ENCODE measurements around the gene AIPL1.

Gene AIPL1

GRCh38 chr17:6421700-6422604 is 13.0 kb downstream of the AIPL1 start:
- H3K9me3 ChIP-seq (ENCODE audit: control insufficient read depth, low read length) = no peaks in the 10 kb centered on the region
- H3K9ac ChIP-seq (ENCODE audit: low read length) = no peak overlapping the region
- H3K4me1 ChIP-seq (ENCODE audit: control insufficient read depth, insufficient read depth, low read length) = no peaks in the 10 kb centered on the region
- H3K27me3 ChIP-seq (ENCODE audit: control insufficient read depth, insufficient read depth, low read length) = peaks cover 8% of the 10 kb centered on the region
- H3K36me3 ChIP-seq (ENCODE audit: control insufficient read depth, insufficient read depth, low read length) = no peaks in the 10 kb centered on the region
- no peak overlapping the region for H3K4me3 ChIP-seq (ENCODE audit: low read length)

GRCh38 chr17:6420173-6420641 is 14.7 kb downstream of the AIPL1 start:
- H3K9me3 ChIP-seq (ENCODE audit: control insufficient read depth, low read length) = no peaks in the 10 kb centered on the region
- H3K36me3 ChIP-seq (ENCODE audit: control insufficient read depth, insufficient read depth, low read length) = no peaks in the 10 kb centered on the region
- H3K4me3 ChIP-seq (ENCODE audit: low read length) = no peak overlapping the region
- H3K9ac ChIP-seq (ENCODE audit: low read length) = no peak overlapping the region
- H3K4me1 ChIP-seq (ENCODE audit: control insufficient read depth, insufficient read depth, low read length) = no peaks in the 10 kb centered on the region
- H3K27me3 ChIP-seq (ENCODE audit: control insufficient read depth, insufficient read depth, low read length) = peaks cover 8% of the 10 kb centered on the region

- Histone ChIP-seq H3K4me1 (ENCODE audit: control insufficient read depth, insufficient read depth, low read length) (no peaks in the 10 kb centered on the region), H3K9ac (ENCODE audit: low read length) (no peak overlapping the region), H3K4me3 (ENCODE audit: low read length) (no peak overlapping the region), H3K36me3 (ENCODE audit: control insufficient read depth, insufficient read depth, low read length) (no peaks in the 10 kb centered on the region), H3K9me3 (ENCODE audit: control insufficient read depth, low read length) (no peaks in the 10 kb centered on the region), H3K27me3 (ENCODE audit: control insufficient read depth, insufficient read depth, low read length) (no peaks in the 10 kb centered on the region)
These were observed 19.3 kb downstream of the AIPL1 start for GRCh38 chr17:6415616-6416015.

- Histone ChIP-seq H3K36me3 (ENCODE audit: control insufficient read depth, insufficient read depth, low read length) (no peaks in the 10 kb centered on the region), H3K9ac (ENCODE audit: low read length) (no peak overlapping the region), H3K27me3 (ENCODE audit: control insufficient read depth, insufficient read depth, low read length) (peaks cover 2% of the 10 kb centered on the region), H3K9me3 (ENCODE audit: control insufficient read depth, low read length) (no peaks in the 10 kb centered on the region), H3K4me3 (ENCODE audit: low read length) (no peak overlapping the region), H3K4me1 (ENCODE audit: control insufficient read depth, insufficient read depth, low read length) (no peaks in the 10 kb centered on the region)
These were observed 21.9 kb downstream of the AIPL1 start for GRCh38 chr17:6413065-6413464.

GRCh38 chr17:6408735-6409134 is 26.2 kb downstream of the AIPL1 start:
- H3K27me3 ChIP-seq (ENCODE audit: control insufficient read depth, insufficient read depth, low read length) = peaks cover 2% of the 10 kb centered on the region
- no peak overlapping the region for H3K9ac ChIP-seq (ENCODE audit: low read length)
- no peak overlapping the region for H3K4me3 ChIP-seq (ENCODE audit: low read length)
- H3K4me1 ChIP-seq (ENCODE audit: control insufficient read depth, insufficient read depth, low read length) = no peaks in the 10 kb centered on the region
- no peaks in the 10 kb centered on the region for H3K36me3 ChIP-seq (ENCODE audit: control insufficient read depth, insufficient read depth, low read length)
- H3K9me3 ChIP-seq (ENCODE audit: control insufficient read depth, low read length) = no peaks in the 10 kb centered on the region

GRCh38 chr17:6408276-6408675 is 26.6 kb downstream of the AIPL1 start:
- no peak overlapping the region for H3K4me3 ChIP-seq (ENCODE audit: low read length)
- peaks cover 2% of the 10 kb centered on the region for H3K27me3 ChIP-seq (ENCODE audit: control insufficient read depth, insufficient read depth, low read length)
- H3K9ac ChIP-seq (ENCODE audit: low read length) = no peak overlapping the region
- no peaks in the 10 kb centered on the region for H3K4me1 ChIP-seq (ENCODE audit: control insufficient read depth, insufficient read depth, low read length)
- no peaks in the 10 kb centered on the region for H3K36me3 ChIP-seq (ENCODE audit: control insufficient read depth, insufficient read depth, low read length)
- H3K9me3 ChIP-seq (ENCODE audit: control insufficient read depth, low read length) = no peaks in the 10 kb centered on the region

GRCh38 chr17:6402258-6402657 is 32.7 kb downstream of the AIPL1 start:
- Histone ChIP-seq H3K27me3 (ENCODE audit: control insufficient read depth, insufficient read depth, low read length) (no peaks in the 10 kb centered on the region), H3K36me3 (ENCODE audit: control insufficient read depth, insufficient read depth, low read length) (no peaks in the 10 kb centered on the region)

GRCh38 chr17:6398955-6399354 is 36.0 kb downstream of the AIPL1 start:
- H3K4me3 ChIP-seq (ENCODE audit: low read length) = no peak overlapping the region
- peaks cover 6% of the 10 kb centered on the region for H3K27me3 ChIP-seq (ENCODE audit: control insufficient read depth, insufficient read depth, low read length)
- no peak overlapping the region for H3K9ac ChIP-seq (ENCODE audit: low read length)
- H3K4me1 ChIP-seq (ENCODE audit: control insufficient read depth, insufficient read depth, low read length) = no peaks in the 10 kb centered on the region
- no peaks in the 10 kb centered on the region for H3K36me3 ChIP-seq (ENCODE audit: control insufficient read depth, insufficient read depth, low read length)
- no peaks in the 10 kb centered on the region for H3K9me3 ChIP-seq (ENCODE audit: control insufficient read depth, low read length)

More at GRCh38 chr17:6402258-6402657, 32.7 kb downstream of the AIPL1 start:
- H3K4me1 ChIP-seq (ENCODE audit: control insufficient read depth, insufficient read depth, low read length) = no peaks in the 10 kb centered on the region
- no peak overlapping the region for H3K4me3 ChIP-seq (ENCODE audit: low read length)
- H3K9ac ChIP-seq (ENCODE audit: low read length) = no peak overlapping the region
- H3K9me3 ChIP-seq (ENCODE audit: control insufficient read depth, low read length) = no peaks in the 10 kb centered on the region

GRCh38 chr17:6394055-6394606 is 40.8 kb downstream of the AIPL1 start:
- H3K9ac ChIP-seq (ENCODE audit: low read length) = no peak overlapping the region
- H3K4me3 ChIP-seq (ENCODE audit: low read length) = no peak overlapping the region
- no peaks in the 10 kb centered on the region for H3K9me3 ChIP-seq (ENCODE audit: control insufficient read depth, low read length)
- no peaks in the 10 kb centered on the region for H3K36me3 ChIP-seq (ENCODE audit: control insufficient read depth, insufficient read depth, low read length)
- H3K27me3 ChIP-seq (ENCODE audit: control insufficient read depth, insufficient read depth, low read length) = peaks cover 18% of the 10 kb centered on the region
- peaks cover 7% of the 10 kb centered on the region for H3K4me1 ChIP-seq (ENCODE audit: control insufficient read depth, insufficient read depth, low read length)

- peaks cover 7% of the 10 kb centered on the region for H3K4me1 ChIP-seq (ENCODE audit: control insufficient read depth, insufficient read depth, low read length)
- no peaks in the 10 kb centered on the region for H3K36me3 ChIP-seq (ENCODE audit: control insufficient read depth, insufficient read depth, low read length)
- H3K4me3 ChIP-seq (ENCODE audit: low read length) = no peak overlapping the region
- H3K27me3 ChIP-seq (ENCODE audit: control insufficient read depth, insufficient read depth, low read length) = peaks cover 18% of the 10 kb centered on the region
- no peak overlapping the region for H3K9ac ChIP-seq (ENCODE audit: low read length)
- no peaks in the 10 kb centered on the region for H3K9me3 ChIP-seq (ENCODE audit: control insufficient read depth, low read length)
These were observed 41.5 kb downstream of the AIPL1 start for GRCh38 chr17:6393351-6393952.

- Histone ChIP-seq H3K36me3 (ENCODE audit: control insufficient read depth, insufficient read depth, low read length) (no peaks in the 10 kb centered on the region), H3K27me3 (ENCODE audit: control insufficient read depth, insufficient read depth, low read length) (peaks cover 18% of the 10 kb centered on the region), H3K4me3 (ENCODE audit: low read length) (no peak overlapping the region), H3K9me3 (ENCODE audit: control insufficient read depth, low read length) (no peaks in the 10 kb centered on the region), H3K4me1 (ENCODE audit: control insufficient read depth, insufficient read depth, low read length) (peaks cover 7% of the 10 kb centered on the region), H3K9ac (ENCODE audit: low read length) (no peak overlapping the region)
These were observed 42.1 kb downstream of the AIPL1 start for GRCh38 chr17:6392609-6393350.
